Measurements from ENCODE around the gene TBCCD1.

DNA sequence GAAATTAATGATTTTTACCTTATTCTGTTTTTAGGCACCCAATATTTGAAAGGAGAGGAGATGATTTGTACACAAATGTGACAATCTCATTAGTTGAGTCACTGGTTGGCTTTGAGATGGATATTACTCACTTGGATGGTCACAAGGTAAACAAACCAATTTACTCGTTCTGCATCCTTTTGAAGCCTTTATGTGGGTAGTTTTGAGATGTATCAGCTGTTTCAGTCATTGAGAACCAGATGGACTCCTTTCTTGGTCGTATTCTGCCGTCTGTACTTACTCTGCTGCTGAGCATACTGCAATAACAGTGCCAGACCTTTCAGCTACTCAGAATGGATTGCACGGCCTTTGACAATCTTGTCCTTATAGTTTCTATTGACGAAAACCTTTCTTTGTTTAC lies 16.7 kb upstream of the TBCCD1 start:
- TF ChIP-seq, protein P1, sequence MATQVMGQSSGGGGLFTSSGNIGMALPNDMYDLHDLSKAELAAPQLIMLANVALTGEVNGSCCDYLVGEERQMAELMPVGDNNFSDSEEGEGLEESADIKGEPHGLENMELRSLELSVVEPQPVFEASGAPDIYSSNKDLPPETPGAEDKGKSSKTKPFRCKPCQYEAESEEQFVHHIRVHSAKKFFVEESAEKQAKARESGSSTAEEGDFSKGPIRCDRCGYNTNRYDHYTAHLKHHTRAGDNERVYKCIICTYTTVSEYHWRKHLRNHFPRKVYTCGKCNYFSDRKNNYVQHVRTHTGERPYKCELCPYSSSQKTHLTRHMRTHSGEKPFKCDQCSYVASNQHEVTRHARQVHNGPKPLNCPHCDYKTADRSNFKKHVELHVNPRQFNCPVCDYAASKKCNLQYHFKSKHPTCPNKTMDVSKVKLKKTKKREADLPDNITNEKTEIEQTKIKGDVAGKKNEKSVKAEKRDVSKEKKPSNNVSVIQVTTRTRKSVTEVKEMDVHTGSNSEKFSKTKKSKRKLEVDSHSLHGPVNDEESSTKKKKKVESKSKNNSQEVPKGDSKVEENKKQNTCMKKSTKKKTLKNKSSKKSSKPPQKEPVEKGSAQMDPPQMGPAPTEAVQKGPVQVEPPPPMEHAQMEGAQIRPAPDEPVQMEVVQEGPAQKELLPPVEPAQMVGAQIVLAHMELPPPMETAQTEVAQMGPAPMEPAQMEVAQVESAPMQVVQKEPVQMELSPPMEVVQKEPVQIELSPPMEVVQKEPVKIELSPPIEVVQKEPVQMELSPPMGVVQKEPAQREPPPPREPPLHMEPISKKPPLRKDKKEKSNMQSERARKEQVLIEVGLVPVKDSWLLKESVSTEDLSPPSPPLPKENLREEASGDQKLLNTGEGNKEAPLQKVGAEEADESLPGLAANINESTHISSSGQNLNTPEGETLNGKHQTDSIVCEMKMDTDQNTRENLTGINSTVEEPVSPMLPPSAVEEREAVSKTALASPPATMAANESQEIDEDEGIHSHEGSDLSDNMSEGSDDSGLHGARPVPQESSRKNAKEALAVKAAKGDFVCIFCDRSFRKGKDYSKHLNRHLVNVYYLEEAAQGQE (IDR thresholded peaks at IDR 0.05; ENCODE audit: insufficient read depth in 1 of 2, low read depth in 2 of 2, low read length in 2 of 2) = no peak
- no peak for TF ChIP-seq TAF1 (IDR thresholded peaks at IDR 0.05; ENCODE audit: borderline replicate concordance, insufficient read depth, low read length)
